IMR-90 (cell line): ENCODE measurements around the gene FES. TPM values are rescaled to one million over a fixed set of nuclear protein-coding genes. Genes with fewer than 3 reads are reported as not detected.
A peak's percentile ranks its signal among the peaks of the same experiment; 100 is the strongest.

Source experiments
- ATAC-seq: fragments of 200-7000 bp; cut with Tn5 transposase; 2 replicates; pipeline ENCODE4 v1.9.1; 2020; ENCODE audit warnings: low read depth, mild to moderate bottlenecking, moderate library complexity
- BruUV-seq: library from RNA; stranded (reverse); fragments of 400-500 nt; replicated peaks from 2 replicates; lab custom pipeline; 2021; lab: Mats Ljungman, UMichigan
- CTCF ChIA-PET: fragments of 300-600 bp; formaldehyde crosslinking; extraction: SDS; loops from one replicate; lab custom pipeline; 2021; ENCODE audit warnings: antibody characterized with exemption; lab: Yijun Ruan, JAX
- POLR2A ChIA-PET: fragments of 300-600 bp; sonication (Branson Sonifier 250); formaldehyde crosslinking; loops from one replicate; lab custom pipeline; 2022; ENCODE audit warnings: antibody characterized with exemption; ENCODE audit not compliant: unreplicated experiment; lab: Charles Lee
- DNase-seq: peaks from one replicate; pipeline ENCODE4 v3.0.0; 2013
- H2AFZ ChIP-seq: replicated peaks from 2 replicates; pipeline ENCODE3; 2013; ENCODE audit warnings: low read length, mild to moderate bottlenecking; ENCODE audit not compliant: poor library complexity
- H2AK5ac ChIP-seq: 2 replicates; pipeline ENCODE4 v1.6.1; 2013; ENCODE audit warnings: low read depth, low read length, inconsistent platforms
- H2AK9ac ChIP-seq: replicated peaks from 2 replicates; pipeline ENCODE3; 2013; ENCODE audit warnings: mild to moderate bottlenecking, low read depth, low read length, moderate library complexity; ENCODE audit not compliant: poor library complexity
- H2BK120ac ChIP-seq: 2 replicates; pipeline ENCODE4 v1.6.1; 2013; ENCODE audit warnings: low read depth, low read length, inconsistent platforms
- H2BK15ac ChIP-seq: 3 replicates; pipeline ENCODE4 v1.6.1; 2013; ENCODE audit warnings: low read depth, low read length, inconsistent platforms
- H2BK20ac ChIP-seq: 2 replicates; pipeline ENCODE4 v1.6.1; 2013; ENCODE audit warnings: low read depth, mild to moderate bottlenecking, inconsistent platforms, low read length, moderate library complexity
- H2BK5ac ChIP-seq: 2 replicates; pipeline ENCODE4 v1.6.1; 2013; ENCODE audit warnings: mild to moderate bottlenecking, low read depth, low read length, inconsistent platforms; ENCODE audit not compliant: poor library complexity, severe bottlenecking
- H3K14ac ChIP-seq: replicated peaks from 2 replicates; pipeline ENCODE4 v1.6.1; 2013; ENCODE audit warnings: low read depth, low read length, inconsistent platforms
- H3K18ac ChIP-seq: 2 replicates; pipeline ENCODE4 v1.6.1; 2013; ENCODE audit warnings: low read depth, low read length, control low read depth
- H3K23ac ChIP-seq: 2 replicates; pipeline ENCODE4 v1.6.1; 2013; ENCODE audit warnings: low read depth, low read length, inconsistent platforms
- H3K27ac ChIP-seq: 2 replicates; pipeline ENCODE4 v1.5.1; 2013; ENCODE audit warnings: mild to moderate bottlenecking, control low read depth, low read length; ENCODE audit not compliant: insufficient read depth
- H3K27me3 ChIP-seq: 2 replicates; pipeline ENCODE4 v1.6.1; 2013; ENCODE audit warnings: low read length; ENCODE audit not compliant: control insufficient read depth, insufficient read depth
- H3K36me3 ChIP-seq: 2 replicates; pipeline ENCODE4 v1.6.1; 2013; ENCODE audit warnings: low read length, mixed read lengths; ENCODE audit not compliant: control insufficient read depth, insufficient read depth
- H3K4ac ChIP-seq: 2 replicates; pipeline ENCODE4 v1.6.1; 2013; ENCODE audit warnings: low read depth, low read length, inconsistent platforms
- H3K4me1 ChIP-seq: 2 replicates; pipeline ENCODE4 v1.6.1; 2013; ENCODE audit warnings: low read length, mixed read lengths; ENCODE audit not compliant: control insufficient read depth, insufficient read depth
- H3K4me2 ChIP-seq: 2 replicates; pipeline ENCODE4 v1.6.1; 2013; ENCODE audit warnings: low read depth, mild to moderate bottlenecking, control low read depth, low read length, moderate library complexity
- H3K4me3 ChIP-seq: 2 replicates; pipeline ENCODE4 v1.5.1; 2013; ENCODE audit warnings: low read depth, mild to moderate bottlenecking, control low read depth, low read length, moderate library complexity; ENCODE audit not compliant: insufficient read depth
- H3K56ac ChIP-seq: 2 replicates; pipeline ENCODE4 v1.6.1; 2013; ENCODE audit warnings: low read length, inconsistent platforms; ENCODE audit not compliant: insufficient read depth; ENCODE audit errors: extremely low read depth
- H3K79me1 ChIP-seq, 2 experiments: 2 replicates each; pipeline ENCODE4 v1.6.1; 2013; ENCODE audit warnings: low read length in 2 of 2, inconsistent platforms in 1 of 2, low read depth in 1 of 2
- H3K9ac ChIP-seq: 2 replicates; pipeline ENCODE4 v1.6.1; 2013; ENCODE audit warnings: low read depth, low read length, control low read depth
- H3K9me1 ChIP-seq: 2 replicates; pipeline ENCODE4 v1.6.1; 2013; ENCODE audit warnings: low read length, inconsistent platforms; ENCODE audit not compliant: insufficient read depth
- H3K9me3 ChIP-seq: 2 replicates; pipeline ENCODE4 v1.6.1; 2013; ENCODE audit warnings: low read length; ENCODE audit not compliant: control insufficient read depth, insufficient read depth
- H4K20me1 ChIP-seq: 2 replicates; pipeline ENCODE4 v1.6.1; 2013; ENCODE audit warnings: low read length, inconsistent platforms; ENCODE audit not compliant: insufficient read depth
- H4K5ac ChIP-seq: 2 replicates; pipeline ENCODE4 v1.6.1; 2013; ENCODE audit warnings: mild to moderate bottlenecking, low read depth, low read length, control low read depth
- H4K8ac ChIP-seq, 2 experiments: 2 replicates each; pipeline ENCODE4 v1.6.1; 2013; ENCODE audit warnings: low read depth in 2 of 2, low read length in 2 of 2, control low read depth in 1 of 2, inconsistent platforms in 1 of 2
- H4K91ac ChIP-seq: 2 replicates; pipeline ENCODE4 v1.6.1; 2013; ENCODE audit warnings: low read depth, low read length, inconsistent platforms; ENCODE audit not compliant: insufficient read depth
- CEBPB ChIP-seq: IDR thresholded peaks from 2 replicates; pipeline ENCODE4 v1.6.1; 2012; ENCODE audit warnings: low read depth, low read length, improper control_type of control experiment
- MAFK ChIP-seq: IDR thresholded peaks from 2 replicates; pipeline ENCODE4 v1.6.1; 2012; ENCODE audit warnings: low read depth, low read length, improper control_type of control experiment
- POLR2A ChIP-seq: IDR thresholded peaks from 2 replicates; pipeline ENCODE4 v1.6.1; 2012; ENCODE audit warnings: mild to moderate bottlenecking, low read depth, low read length
- RAD21 ChIP-seq: IDR thresholded peaks from 2 replicates; pipeline ENCODE4 v1.6.1; 2012; ENCODE audit warnings: low read length, improper control_type of control experiment
- WGBS, 2 experiments: methylation state at CpG; one replicate each; pipeline versions ENCODE4 v1.1.5 to v1.1.7; 2013; ENCODE audit warnings: missing lambda C conversion rate in 2 of 2; ENCODE audit not compliant: insufficient read length in 1 of 2; ENCODE audit errors: extremely low coverage in 2 of 2; 5-methylcytosine and 5-hydroxymethylcytosine counted together
- dilution Hi-C: fragments of 300-500 bp; cut with HindIII; formaldehyde crosslinking; loops from one replicate; pipeline ENCODE4 v1.14.3; 2018; ENCODE audit warnings: low sequenced_read_pairs; ENCODE audit not compliant: unreplicated experiment
- in situ Hi-C: fragments of 300-500 bp; cut with MboI; formaldehyde crosslinking; loops from 3 replicates; pipeline ENCODE4 v1.14.3; 2019; ENCODE audit warnings: low sequenced_read_pairs, inconsistent platforms, mixed read lengths
- intact Hi-C: fragments of 100-400 bp; cut with micrococcal nuclease; formaldehyde crosslinking; loops from 2 replicates; pipeline ENCODE4 v1.10.0; 2022
- polyA plus RNA-seq, 3 experiments: library from polyadenylated mRNA; depleted of rRNA; stranded (reverse); fragments of >200 nt; gene quantifications; 2 replicates each; pipeline ENCODE4 v1.2.3, GENCODE V29; 2012; ENCODE audit warnings: low replicate concordance in 1 of 3
- total RNA-seq: library from RNA; depleted of rRNA; stranded (reverse); fragments of >200 nt; gene quantifications from 2 replicates; pipeline ENCODE4 v1.2.3, GENCODE V29; 2012
- TF ChIP-seq, protein P1 (sequence below): fragments of 150-350 bp; IDR thresholded peaks from 2 replicates; pipeline ENCODE4 v1.6.1; 2017; ENCODE audit warnings: mild to moderate bottlenecking, antibody characterized with exemption, low read length, low read depth

FES gene
- total and polyA plus RNA-seq, 2 of the 4 experiments (the other 2 are of a cell fraction), result 10.5 to 11.7 TPM

DNA sequence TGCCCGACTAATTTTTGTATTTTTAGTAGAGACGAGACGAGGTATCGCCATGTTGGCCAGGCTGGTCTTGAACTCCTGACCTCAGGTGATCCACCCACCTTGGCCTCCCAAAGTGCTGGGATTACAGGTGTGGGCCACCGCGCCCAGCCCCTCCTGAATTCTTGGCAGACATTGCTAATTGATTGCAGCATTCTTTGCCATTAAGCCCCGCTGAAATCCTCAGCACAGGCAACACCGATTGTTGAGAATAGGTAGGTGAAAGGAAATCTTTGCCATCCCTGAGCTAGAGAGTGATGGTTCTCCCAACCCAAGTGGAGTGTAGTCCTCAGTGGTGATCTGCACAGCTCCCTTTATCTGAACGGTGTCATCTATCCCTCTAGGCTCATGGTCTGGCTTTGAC is 20.4 kb downstream of the FES start:
- Histone ChIP-seq H2BK120ac (no peak overlapping the region), H2AK9ac (peak overlapping the region; percentile 9), H2AK5ac (no peak overlapping the region), H3K56ac (no peak overlapping the region), H3K9ac (no peak overlapping the region), H3K4ac (no peak overlapping the region), H3K79me1 (peaks cover 0 to 13% of the 10 kb centered on the region in 2 experiments; a peak in 2 of 4 replicates), H3K36me3 (peaks cover 22% of the 10 kb centered on the region), H2BK20ac (no peak overlapping the region), H4K8ac (no peak overlapping the region), H2AFZ (no peak overlapping the region), H3K18ac (no peak overlapping the region), H4K5ac (no peak overlapping the region), H3K9me1 (no peaks in the 10 kb centered on the region), H3K4me3 (no peak overlapping the region), H3K27ac (no peak overlapping the region), H3K4me1 (peaks cover 4% of the 10 kb centered on the region; the same call in 1 of the 2 replicates), H3K27me3 (no peaks in the 10 kb centered on the region), H3K14ac (no peak overlapping the region), H4K91ac (no peak overlapping the region), H3K4me2 (no peak overlapping the region), H2BK5ac (no peak overlapping the region), H3K23ac (no peak overlapping the region), H3K9me3 (no peaks in the 10 kb centered on the region), H2BK15ac (no peak overlapping the region), H4K20me1 (no peaks in the 10 kb centered on the region)
- TF ChIP-seq POLR2A, result no peak
- no peak for TF ChIP-seq RAD21
- TF ChIP-seq, protein P1, sequence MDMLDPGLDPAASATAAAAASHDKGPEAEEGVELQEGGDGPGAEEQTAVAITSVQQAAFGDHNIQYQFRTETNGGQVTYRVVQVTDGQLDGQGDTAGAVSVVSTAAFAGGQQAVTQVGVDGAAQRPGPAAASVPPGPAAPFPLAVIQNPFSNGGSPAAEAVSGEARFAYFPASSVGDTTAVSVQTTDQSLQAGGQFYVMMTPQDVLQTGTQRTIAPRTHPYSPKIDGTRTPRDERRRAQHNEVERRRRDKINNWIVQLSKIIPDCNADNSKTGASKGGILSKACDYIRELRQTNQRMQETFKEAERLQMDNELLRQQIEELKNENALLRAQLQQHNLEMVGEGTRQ, result no peak
- no peak for TF ChIP-seq CEBPB
- TF ChIP-seq MAFK, result no peak
- ATAC-seq (no peak), DNase-seq (no peak)
- in situ Hi-C loops (no loop called here), intact Hi-C loops (no loop called here), dilution Hi-C loops (no loop called here)
- ChIA-PET CTCF (interaction anchor here (0.6 to 1.2 kb wide), 3 partner anchors 18 to 1488 kb away, joined by 3 to 5 read pairs (median 4); partner anchors contain the start of gene FES), POLR2A (no interaction called here)
- WGBS, 2 experiments, result 100% methylated on average over 4 of the region's 9 CpGs; no CpG with 5 or more reads in 1 of the 2 experiments
- no TSS peak for BruUV-seq
